PC-3 (cell line): ENCODE data around the gene DIP2C. TPM values are rescaled to one million over a fixed set of nuclear protein-coding genes. Genes with fewer than 3 reads are reported as not detected.

Source experiments
- ATAC-seq: fragments of 200-7000 bp; cut with Tn5 transposase; 2 replicates; pipeline ENCODE4 v1.9.1; 2020; ENCODE audit warnings: mild to moderate bottlenecking, moderate library complexity
- BruUV-seq: library from RNA; stranded (reverse); fragments of 400-500 nt; replicated peaks from 2 replicates; lab custom pipeline; 2021; lab: Mats Ljungman, UMichigan
- CTCF ChIA-PET: fragments of 300-600 bp; sonication (Branson Sonifier 250); formaldehyde crosslinking; loops from one replicate; lab custom pipeline; 2022; ENCODE audit warnings: antibody characterized with exemption; lab: Charles Lee
- POLR2A ChIA-PET: fragments of 300-600 bp; sonication (Branson Sonifier 250); formaldehyde crosslinking; loops from one replicate; lab custom pipeline; 2022; ENCODE audit warnings: antibody characterized with exemption; ENCODE audit not compliant: unreplicated experiment; lab: Charles Lee
- DNase-seq: peaks from one replicate; pipeline ENCODE4 v3.0.0-alpha.2; 2015
- H2AFZ ChIP-seq: fragments of 300-600 bp; sonication (generic); 2 replicates; pipeline ENCODE4 v1.6.0; 2016; ENCODE audit warnings: antibody characterized with exemption, low read length
- H3F3A ChIP-seq: fragments of 300-600 bp; sonication (generic); one replicate; pipeline ENCODE4 v1.6.0; 2017; ENCODE audit warnings: antibody characterized with exemption, low read length, control low read depth, mild to moderate bottlenecking; ENCODE audit not compliant: unreplicated experiment
- H3K27ac ChIP-seq: fragments of 300-600 bp; sonication (generic); 2 replicates; pipeline ENCODE4 v1.5.1; 2016; ENCODE audit warnings: mild to moderate bottlenecking, low read length
- H3K27me3 ChIP-seq: fragments of 300-600 bp; sonication (generic); 2 replicates; pipeline ENCODE4 v1.6.1; 2016; ENCODE audit warnings: low read length, mixed read lengths
- H3K36me3 ChIP-seq: fragments of 300-600 bp; sonication (generic); 2 replicates; pipeline ENCODE4 v1.6.1; 2016; ENCODE audit warnings: low read depth, mixed run types, low read length, mixed read lengths
- H3K4me1 ChIP-seq: fragments of 300-600 bp; sonication (generic); 2 replicates; pipeline ENCODE4 v1.5.1; 2016; ENCODE audit warnings: low read length; ENCODE audit not compliant: insufficient read depth
- H3K4me2 ChIP-seq: fragments of 300-600 bp; sonication (generic); 2 replicates; pipeline ENCODE4 v1.6.0; 2016; ENCODE audit warnings: low read length
- H3K4me3 ChIP-seq: fragments of 300-600 bp; sonication (generic); 2 replicates; pipeline ENCODE4 v1.5.1; 2016; ENCODE audit warnings: mild to moderate bottlenecking, low read length, mixed read lengths
- H3K79me2 ChIP-seq: fragments of 300-600 bp; sonication (generic); 2 replicates; pipeline ENCODE4 v1.6.1; 2017; ENCODE audit warnings: low read length, mixed read lengths
- H3K9ac ChIP-seq: fragments of 300-600 bp; sonication (generic); 2 replicates; pipeline ENCODE4 v1.6.0; 2016; ENCODE audit warnings: mild to moderate bottlenecking, low read length
- H3K9me2 ChIP-seq: fragments of 300-600 bp; sonication (generic); replicated peaks from 2 replicates; pipeline ENCODE4 v1.6.1; 2016; ENCODE audit warnings: mixed run types, low read length, mixed read lengths
- H3K9me3 ChIP-seq: fragments of 300-600 bp; sonication (generic); 2 replicates; pipeline ENCODE4 v1.6.1; 2016; ENCODE audit warnings: low read length, mixed read lengths
- H4K20me1 ChIP-seq: fragments of 300-600 bp; sonication (generic); 2 replicates; pipeline ENCODE4 v1.6.1; 2016; ENCODE audit warnings: low read length, mixed read lengths
- EZH2 ChIP-seq: fragments of 300-600 bp; sonication (generic); IDR thresholded peaks from one replicate; pipeline ENCODE4 v1.6.1; 2017; ENCODE audit warnings: antibody characterized with exemption, mild to moderate bottlenecking, low read length; ENCODE audit not compliant: unreplicated experiment
- EZH2phosphoT487 ChIP-seq: fragments of 300-600 bp; sonication (generic); IDR thresholded peaks from 2 replicates; pipeline ENCODE4 v1.6.1; 2018; ENCODE audit warnings: mild to moderate bottlenecking, antibody characterized with exemption, low read length, borderline replicate concordance
- intact Hi-C: fragments of 100-400 bp; cut with micrococcal nuclease; formaldehyde crosslinking; loops from 2 replicates; pipeline ENCODE4 v1.9.0; 2023
- total RNA-seq: library from RNA; depleted of rRNA; stranded (reverse); fragments of >200 nt; gene quantifications from 2 replicates; pipeline ENCODE4 v1.2.3, GENCODE V29; 2014
- TF ChIP-seq, protein P1 (sequence below): fragments of 300-600 bp; sonication (generic); conservative IDR thresholded peaks from 2 replicates; pipeline ENCODE4 v1.5.1; 2017; ENCODE audit warnings: antibody characterized with exemption, low read depth, mild to moderate bottlenecking, low read length

DIP2C gene
- total RNA-seq, 1 experiment from 2014 or later = 3.1 TPM

DNA sequence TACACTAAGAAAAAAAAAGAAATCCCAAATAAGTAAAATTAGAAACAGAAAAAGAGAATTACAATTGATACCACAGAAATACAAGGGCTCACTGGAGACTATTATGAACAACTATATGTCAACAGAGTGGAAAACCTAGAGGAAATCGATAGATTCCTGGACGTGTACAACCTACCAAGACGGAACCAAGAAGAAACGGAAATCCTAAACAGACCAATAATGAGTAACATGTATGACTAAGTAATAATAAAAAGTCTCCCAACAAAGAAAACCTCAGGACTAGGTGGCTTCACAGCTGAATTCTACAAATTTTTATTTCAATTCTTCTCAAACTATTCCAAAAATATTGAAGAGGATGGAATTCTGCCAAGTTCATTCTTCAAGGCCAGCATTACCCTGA lies 13.9 kb downstream of the DIP2C start:
- ATAC-seq (peak; percentile 88), DNase-seq (peak; percentile 52)
- Histone ChIP-seq H3K4me1 (no peaks in the 10 kb centered on the region), H3K9me2 (no peaks in the 10 kb centered on the region), H3K9ac (no peak overlapping the region), H3K79me2 (peaks cover 13% of the 10 kb centered on the region; the same call in 1 of the 2 replicates), H3K4me3 (no peak overlapping the region), H4K20me1 (no peaks in the 10 kb centered on the region), H2AFZ (no peak overlapping the region), H3K27me3 (no peaks in the 10 kb centered on the region), H3F3A (no peaks in the 10 kb centered on the region), H3K9me3 (no peaks in the 10 kb centered on the region), H3K4me2 (peak overlapping the region; percentile 29; the same call in 1 of the 2 replicates), H3K27ac (no peak overlapping the region), H3K36me3 (no peaks in the 10 kb centered on the region)
- ChIA-PET CTCF (interaction anchor here (0.6 kb wide), 1 partner anchor 256 kb away, joined by 5 read pairs; no protein-coding TSS in a partner anchor), POLR2A (no interaction called here)
- no peak for TF ChIP-seq EZH2
- TF ChIP-seq, protein P1, sequence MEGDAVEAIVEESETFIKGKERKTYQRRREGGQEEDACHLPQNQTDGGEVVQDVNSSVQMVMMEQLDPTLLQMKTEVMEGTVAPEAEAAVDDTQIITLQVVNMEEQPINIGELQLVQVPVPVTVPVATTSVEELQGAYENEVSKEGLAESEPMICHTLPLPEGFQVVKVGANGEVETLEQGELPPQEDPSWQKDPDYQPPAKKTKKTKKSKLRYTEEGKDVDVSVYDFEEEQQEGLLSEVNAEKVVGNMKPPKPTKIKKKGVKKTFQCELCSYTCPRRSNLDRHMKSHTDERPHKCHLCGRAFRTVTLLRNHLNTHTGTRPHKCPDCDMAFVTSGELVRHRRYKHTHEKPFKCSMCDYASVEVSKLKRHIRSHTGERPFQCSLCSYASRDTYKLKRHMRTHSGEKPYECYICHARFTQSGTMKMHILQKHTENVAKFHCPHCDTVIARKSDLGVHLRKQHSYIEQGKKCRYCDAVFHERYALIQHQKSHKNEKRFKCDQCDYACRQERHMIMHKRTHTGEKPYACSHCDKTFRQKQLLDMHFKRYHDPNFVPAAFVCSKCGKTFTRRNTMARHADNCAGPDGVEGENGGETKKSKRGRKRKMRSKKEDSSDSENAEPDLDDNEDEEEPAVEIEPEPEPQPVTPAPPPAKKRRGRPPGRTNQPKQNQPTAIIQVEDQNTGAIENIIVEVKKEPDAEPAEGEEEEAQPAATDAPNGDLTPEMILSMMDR = no peak
- TF ChIP-seq EZH2phosphoT487 = no peak
- BruUV-seq = no TSS peak
- intact Hi-C loops = no loop called here

DNA sequence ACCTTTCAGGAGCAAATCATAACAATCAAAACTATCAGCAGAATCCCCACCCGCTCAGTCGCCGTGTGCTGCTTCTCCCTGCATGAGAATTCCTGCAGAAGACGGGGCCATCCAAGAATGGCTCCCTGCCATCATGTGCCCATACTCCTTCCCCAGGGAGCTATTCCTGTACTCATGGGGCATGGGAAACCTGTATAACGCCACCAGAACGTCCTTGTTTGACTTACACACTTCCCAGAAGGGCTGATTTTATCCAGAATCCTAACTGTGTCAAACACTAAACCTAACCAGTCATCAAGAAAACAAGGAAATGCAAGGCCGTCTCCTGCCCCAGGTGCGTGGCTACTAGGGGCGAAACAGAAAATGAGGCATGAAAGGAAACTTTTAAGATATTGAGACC lies 16.0 kb downstream of the DIP2C start:
- TF ChIP-seq, protein P1 = no peak
- TF ChIP-seq EZH2phosphoT487 = no peak
- H3K9me3 ChIP-seq = no peaks in the 10 kb centered on the region
- no TSS peak for BruUV-seq
- ATAC-seq = no peak
- no peak for DNase-seq
- ChIA-PET POLR2A (no interaction called here), CTCF (no interaction called here)
- no peaks in the 10 kb centered on the region for H3F3A ChIP-seq
- no peaks in the 10 kb centered on the region for H3K9me2 ChIP-seq
- H3K9ac ChIP-seq = no peak overlapping the region
- no peaks in the 10 kb centered on the region for H3K4me1 ChIP-seq
- no peak overlapping the region for H3K4me2 ChIP-seq
- H3K79me2 ChIP-seq = peaks cover 4% of the 10 kb centered on the region; the same call in 1 of the 2 replicates
- no peaks in the 10 kb centered on the region for H4K20me1 ChIP-seq
- no peak overlapping the region for H2AFZ ChIP-seq
- no peak overlapping the region for H3K4me3 ChIP-seq
- intact Hi-C loops = no loop called here
- no peaks in the 10 kb centered on the region for H3K27me3 ChIP-seq
- no peaks in the 10 kb centered on the region for H3K36me3 ChIP-seq
- no peak overlapping the region for H3K27ac ChIP-seq

DNA sequence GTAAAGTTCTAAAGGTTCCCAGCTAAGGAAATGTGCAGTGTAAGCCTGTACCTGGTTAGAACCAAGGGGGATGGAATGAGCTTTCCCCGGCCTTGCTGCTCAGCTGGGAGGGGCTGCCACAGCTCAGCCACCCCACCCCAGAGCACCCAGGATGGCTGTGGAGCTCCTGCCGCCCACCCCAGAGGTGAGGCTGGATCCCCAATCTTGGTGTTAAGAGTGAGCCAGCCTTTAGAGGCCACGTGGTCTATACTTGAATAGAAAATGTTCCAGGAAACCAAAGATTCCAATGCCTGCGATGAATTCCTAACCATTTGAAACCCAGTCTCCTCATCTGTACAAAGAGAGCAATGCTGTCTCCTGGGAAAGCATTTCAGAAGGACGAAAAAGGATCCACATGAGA lies 16.5 kb downstream of the DIP2C start:
- H3K79me2 ChIP-seq = peaks cover 7% of the 10 kb centered on the region; the same call in 1 of the 2 replicates
- no peaks in the 10 kb centered on the region for H3K27me3 ChIP-seq
- H2AFZ ChIP-seq = no peak overlapping the region
- intact Hi-C loops = no loop called here
- no peaks in the 10 kb centered on the region for H3K9me2 ChIP-seq
- no peaks in the 10 kb centered on the region for H4K20me1 ChIP-seq
- TF ChIP-seq EZH2 (no peak), EZH2phosphoT487 (no peak)
- TF ChIP-seq, protein P1 = no peak
- no peaks in the 10 kb centered on the region for H3K4me1 ChIP-seq
- H3K4me3 ChIP-seq = no peak overlapping the region
- H3K9ac ChIP-seq = no peak overlapping the region
- no peak for DNase-seq
- no peak overlapping the region for H3K4me2 ChIP-seq
- H3K9me3 ChIP-seq = no peaks in the 10 kb centered on the region
- H3K27ac ChIP-seq = no peak overlapping the region
- H3K36me3 ChIP-seq = no peaks in the 10 kb centered on the region
- no TSS peak for BruUV-seq
- ChIA-PET CTCF (no interaction called here), POLR2A (no interaction called here)
- ATAC-seq = no peak
- H3F3A ChIP-seq = no peaks in the 10 kb centered on the region
